GM23338 (cell line): ENCODE data around the gene TPCN2. TPM values are rescaled to one million over a fixed set of nuclear protein-coding genes. Genes with fewer than 3 reads are reported as not detected.

Experiments
- ATAC-seq: fragments of 200-7000 bp; cut with Tn5 transposase; 3 replicates; pipeline ENCODE4 v1.9.1; 2020
- DNase-seq: peaks from one replicate; pipeline ENCODE4 v3.0.0-alpha.2; 2015; ENCODE audit warnings: low spot score
- H2AFZ ChIP-seq: fragments of 200-600 bp; sonication (generic); 2 replicates; pipeline ENCODE4 v1.8.0; 2016; ENCODE audit warnings: antibody characterized with exemption, mild to moderate bottlenecking, moderate library complexity
- H3F3A ChIP-seq: fragments of 200-600 bp; sonication (generic); replicated peaks from 2 replicates; pipeline ENCODE4 v1.8.0; 2017; ENCODE audit warnings: antibody characterized with exemption, mixed run types, low read depth
- H3K27ac ChIP-seq: fragments of 200-600 bp; sonication (generic); 2 replicates; pipeline ENCODE4 v1.6.1; 2016; ENCODE audit warnings: low read depth
- H3K27me3 ChIP-seq: fragments of 200-600 bp; sonication (generic); 2 replicates; pipeline ENCODE4 v1.8.0; 2016; ENCODE audit warnings: mild to moderate bottlenecking, mixed run types, moderate library complexity; ENCODE audit not compliant: insufficient read depth
- H3K36me3 ChIP-seq: fragments of 200-600 bp; sonication (generic); 2 replicates; pipeline ENCODE4 v1.8.0; 2016; ENCODE audit warnings: mild to moderate bottlenecking; ENCODE audit not compliant: insufficient read depth
- H3K4me1 ChIP-seq: fragments of 200-600 bp; sonication (generic); 2 replicates; pipeline ENCODE4 v1.8.0; 2016; ENCODE audit warnings: mild to moderate bottlenecking, moderate library complexity; ENCODE audit not compliant: insufficient read depth
- H3K4me2 ChIP-seq: fragments of 200-600 bp; sonication (generic); 2 replicates; pipeline ENCODE4 v1.7.1; 2017; ENCODE audit warnings: mixed run types
- H3K4me3 ChIP-seq: fragments of 200-600 bp; sonication (generic); 2 replicates; pipeline ENCODE4 v1.6.1; 2016; ENCODE audit warnings: mixed run types
- H3K79me2 ChIP-seq: fragments of 200-600 bp; sonication (generic); replicated peaks from 2 replicates; pipeline ENCODE4 v1.8.0; 2017; ENCODE audit warnings: mild to moderate bottlenecking; ENCODE audit not compliant: insufficient read depth
- H3K9me2 ChIP-seq: fragments of 200-600 bp; sonication (generic); 2 replicates; pipeline ENCODE4 v1.8.0; 2017; ENCODE audit not compliant: insufficient read depth
- H4K20me1 ChIP-seq: fragments of 200-600 bp; sonication (generic); replicated peaks from 2 replicates; pipeline ENCODE4 v1.8.0; 2017; ENCODE audit warnings: mild to moderate bottlenecking; ENCODE audit not compliant: insufficient read depth
- H3K27ac Mint-ChIP-seq: 2 replicates; pipeline ENCODE4 v1.8.0; 2020; ENCODE audit warnings: inconsistent platforms, mild to moderate bottlenecking, moderate library complexity, mixed read lengths
- H3K27me3 Mint-ChIP-seq: 3 replicates; pipeline ENCODE4 v1.8.0; 2022; ENCODE audit warnings: low read depth, mild to moderate bottlenecking, moderate library complexity, mixed read lengths, inconsistent platforms; ENCODE audit not compliant: insufficient read depth, poor library complexity
- H3K36me3 Mint-ChIP-seq: 3 replicates; pipeline ENCODE4 v1.8.0; 2021; ENCODE audit warnings: low read depth, mild to moderate bottlenecking, inconsistent platforms, moderate library complexity, mixed read lengths
- H3K4me1 Mint-ChIP-seq: 3 replicates; pipeline ENCODE4 v1.8.0; 2020; ENCODE audit warnings: mild to moderate bottlenecking, inconsistent platforms, mixed read lengths
- H3K4me3 Mint-ChIP-seq: 3 replicates; pipeline ENCODE4 v1.8.0; 2021; ENCODE audit warnings: moderate library complexity, mild to moderate bottlenecking, inconsistent platforms, mixed read lengths
- H3K9me3 Mint-ChIP-seq: 3 replicates; pipeline ENCODE4 v1.8.0; 2020; ENCODE audit warnings: moderate library complexity, mild to moderate bottlenecking, inconsistent platforms, mixed read lengths
- CREB1 ChIP-seq: fragments of 250-450 bp; sonication (Bioruptor Pico); IDR thresholded peaks from 2 replicates; pipeline ENCODE4 v1.5.0; 2020; ENCODE audit warnings: low read depth, mild to moderate bottlenecking, moderate library complexity
- EZH2 ChIP-seq: fragments of 200-600 bp; sonication (generic); IDR thresholded peaks from one replicate; pipeline ENCODE4 v1.8.0; 2017; ENCODE audit warnings: antibody characterized with exemption, mild to moderate bottlenecking, low read depth; ENCODE audit not compliant: unreplicated experiment
- EZH2phosphoT487 ChIP-seq: fragments of 200-600 bp; sonication (generic); IDR thresholded peaks from one replicate; pipeline ENCODE4 v1.8.1; 2018; ENCODE audit warnings: antibody characterized with exemption; ENCODE audit not compliant: unreplicated experiment
- JUNB ChIP-seq: IDR thresholded peaks from one replicate; pipeline ENCODE4 v1.6.1; 2016; ENCODE audit warnings: antibody characterized with exemption; ENCODE audit not compliant: unreplicated experiment
- NANOG ChIP-seq: IDR thresholded peaks from 2 replicates; pipeline ENCODE4 v1.6.1; 2016; ENCODE audit warnings: antibody characterized with exemption, borderline replicate concordance
- POLR2AphosphoS5 ChIP-seq: IDR thresholded peaks from 2 replicates; pipeline ENCODE4 v1.6.1; 2016; ENCODE audit warnings: antibody characterized with exemption, low read depth
- STAT1 ChIP-seq: IDR thresholded peaks from one replicate; pipeline ENCODE4 v1.6.1; 2016; ENCODE audit warnings: antibody characterized with exemption; ENCODE audit not compliant: unreplicated experiment
- polyA plus RNA-seq: library from polyadenylated mRNA; unstranded; fragments of >200 nt; fragmentation: Nextera tagmentation; extraction: Ambion mirVana; gene quantifications from 2 replicates; pipeline ENCODE4 v1.2.1, GENCODE V29; 2016
- total RNA-seq: library from RNA; depleted of rRNA; stranded (reverse); fragments of >200 nt; shearing (Covaris generic); gene quantifications from 2 replicates; pipeline ENCODE4 v1.2.3, GENCODE V29; 2014
- TF ChIP-seq, protein P1 (sequence below): fragments of 250-450 bp; sonication (Bioruptor Pico); IDR thresholded peaks from 2 replicates; pipeline ENCODE4 v1.5.0; 2020; ENCODE audit warnings: mild to moderate bottlenecking, moderate library complexity
- TF ChIP-seq, protein P2 (sequence below): IDR thresholded peaks from 2 replicates; pipeline ENCODE4 v1.6.1; 2016; ENCODE audit warnings: antibody characterized with exemption
- TF ChIP-seq, protein P3 (sequence below), 2 experiments: fragments of 200-600 bp in 1 of 2; sonication (generic) in 1 of 2; conservative IDR thresholded peaks; 2 replicates each; pipeline versions ENCODE4 v1.5.1 to v1.6.1; 2016 to 2017; ENCODE audit warnings: antibody characterized with exemption in 2 of 2, low read depth in 2 of 2, mild to moderate bottlenecking in 2 of 2, moderate library complexity in 1 of 2
- TF ChIP-seq, protein P4 (sequence below): IDR thresholded peaks from one replicate; pipeline ENCODE4 v1.6.1; 2018; ENCODE audit warnings: antibody characterized with exemption; ENCODE audit not compliant: unreplicated experiment

TPCN2 gene
- total and polyA plus RNA-seq, 2 experiments from 2014 or later: 5.8 to 14.7 TPM

DNA sequence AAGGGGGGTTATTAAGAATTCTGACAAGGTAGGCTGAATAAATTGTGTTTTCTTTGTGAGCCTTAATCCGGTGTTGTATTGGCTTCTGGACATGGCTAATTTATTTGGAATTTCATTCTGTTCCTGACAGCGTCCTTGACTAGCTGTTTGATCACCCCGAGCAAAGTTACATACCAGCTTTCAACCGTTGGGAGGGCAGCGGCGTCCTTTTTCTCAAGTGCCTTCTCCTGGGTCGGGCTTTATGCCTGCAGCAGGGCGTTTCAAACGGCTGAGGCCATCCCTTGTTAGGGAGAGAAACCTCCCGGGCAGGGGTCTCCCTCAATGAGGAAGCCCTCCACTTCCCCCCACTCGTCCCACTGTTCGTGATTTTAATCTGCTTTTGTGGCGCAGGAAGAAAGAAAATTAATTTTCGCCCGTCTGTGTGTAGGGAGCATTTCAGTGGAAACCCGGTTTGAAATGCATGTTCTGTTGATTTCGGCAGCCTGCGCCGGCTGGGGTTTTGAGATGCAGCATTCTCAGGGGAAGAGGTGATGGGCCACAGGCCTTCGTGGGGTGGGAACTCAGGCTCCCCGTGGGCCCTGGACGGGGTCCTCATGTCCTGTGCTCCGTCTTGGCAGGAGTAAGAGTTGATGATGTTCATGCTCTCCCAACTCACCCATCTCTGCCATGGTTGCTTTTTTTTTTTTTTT lies 104.1 kb downstream of the TPCN2 start (continued):
- TF ChIP-seq, protein P1, sequence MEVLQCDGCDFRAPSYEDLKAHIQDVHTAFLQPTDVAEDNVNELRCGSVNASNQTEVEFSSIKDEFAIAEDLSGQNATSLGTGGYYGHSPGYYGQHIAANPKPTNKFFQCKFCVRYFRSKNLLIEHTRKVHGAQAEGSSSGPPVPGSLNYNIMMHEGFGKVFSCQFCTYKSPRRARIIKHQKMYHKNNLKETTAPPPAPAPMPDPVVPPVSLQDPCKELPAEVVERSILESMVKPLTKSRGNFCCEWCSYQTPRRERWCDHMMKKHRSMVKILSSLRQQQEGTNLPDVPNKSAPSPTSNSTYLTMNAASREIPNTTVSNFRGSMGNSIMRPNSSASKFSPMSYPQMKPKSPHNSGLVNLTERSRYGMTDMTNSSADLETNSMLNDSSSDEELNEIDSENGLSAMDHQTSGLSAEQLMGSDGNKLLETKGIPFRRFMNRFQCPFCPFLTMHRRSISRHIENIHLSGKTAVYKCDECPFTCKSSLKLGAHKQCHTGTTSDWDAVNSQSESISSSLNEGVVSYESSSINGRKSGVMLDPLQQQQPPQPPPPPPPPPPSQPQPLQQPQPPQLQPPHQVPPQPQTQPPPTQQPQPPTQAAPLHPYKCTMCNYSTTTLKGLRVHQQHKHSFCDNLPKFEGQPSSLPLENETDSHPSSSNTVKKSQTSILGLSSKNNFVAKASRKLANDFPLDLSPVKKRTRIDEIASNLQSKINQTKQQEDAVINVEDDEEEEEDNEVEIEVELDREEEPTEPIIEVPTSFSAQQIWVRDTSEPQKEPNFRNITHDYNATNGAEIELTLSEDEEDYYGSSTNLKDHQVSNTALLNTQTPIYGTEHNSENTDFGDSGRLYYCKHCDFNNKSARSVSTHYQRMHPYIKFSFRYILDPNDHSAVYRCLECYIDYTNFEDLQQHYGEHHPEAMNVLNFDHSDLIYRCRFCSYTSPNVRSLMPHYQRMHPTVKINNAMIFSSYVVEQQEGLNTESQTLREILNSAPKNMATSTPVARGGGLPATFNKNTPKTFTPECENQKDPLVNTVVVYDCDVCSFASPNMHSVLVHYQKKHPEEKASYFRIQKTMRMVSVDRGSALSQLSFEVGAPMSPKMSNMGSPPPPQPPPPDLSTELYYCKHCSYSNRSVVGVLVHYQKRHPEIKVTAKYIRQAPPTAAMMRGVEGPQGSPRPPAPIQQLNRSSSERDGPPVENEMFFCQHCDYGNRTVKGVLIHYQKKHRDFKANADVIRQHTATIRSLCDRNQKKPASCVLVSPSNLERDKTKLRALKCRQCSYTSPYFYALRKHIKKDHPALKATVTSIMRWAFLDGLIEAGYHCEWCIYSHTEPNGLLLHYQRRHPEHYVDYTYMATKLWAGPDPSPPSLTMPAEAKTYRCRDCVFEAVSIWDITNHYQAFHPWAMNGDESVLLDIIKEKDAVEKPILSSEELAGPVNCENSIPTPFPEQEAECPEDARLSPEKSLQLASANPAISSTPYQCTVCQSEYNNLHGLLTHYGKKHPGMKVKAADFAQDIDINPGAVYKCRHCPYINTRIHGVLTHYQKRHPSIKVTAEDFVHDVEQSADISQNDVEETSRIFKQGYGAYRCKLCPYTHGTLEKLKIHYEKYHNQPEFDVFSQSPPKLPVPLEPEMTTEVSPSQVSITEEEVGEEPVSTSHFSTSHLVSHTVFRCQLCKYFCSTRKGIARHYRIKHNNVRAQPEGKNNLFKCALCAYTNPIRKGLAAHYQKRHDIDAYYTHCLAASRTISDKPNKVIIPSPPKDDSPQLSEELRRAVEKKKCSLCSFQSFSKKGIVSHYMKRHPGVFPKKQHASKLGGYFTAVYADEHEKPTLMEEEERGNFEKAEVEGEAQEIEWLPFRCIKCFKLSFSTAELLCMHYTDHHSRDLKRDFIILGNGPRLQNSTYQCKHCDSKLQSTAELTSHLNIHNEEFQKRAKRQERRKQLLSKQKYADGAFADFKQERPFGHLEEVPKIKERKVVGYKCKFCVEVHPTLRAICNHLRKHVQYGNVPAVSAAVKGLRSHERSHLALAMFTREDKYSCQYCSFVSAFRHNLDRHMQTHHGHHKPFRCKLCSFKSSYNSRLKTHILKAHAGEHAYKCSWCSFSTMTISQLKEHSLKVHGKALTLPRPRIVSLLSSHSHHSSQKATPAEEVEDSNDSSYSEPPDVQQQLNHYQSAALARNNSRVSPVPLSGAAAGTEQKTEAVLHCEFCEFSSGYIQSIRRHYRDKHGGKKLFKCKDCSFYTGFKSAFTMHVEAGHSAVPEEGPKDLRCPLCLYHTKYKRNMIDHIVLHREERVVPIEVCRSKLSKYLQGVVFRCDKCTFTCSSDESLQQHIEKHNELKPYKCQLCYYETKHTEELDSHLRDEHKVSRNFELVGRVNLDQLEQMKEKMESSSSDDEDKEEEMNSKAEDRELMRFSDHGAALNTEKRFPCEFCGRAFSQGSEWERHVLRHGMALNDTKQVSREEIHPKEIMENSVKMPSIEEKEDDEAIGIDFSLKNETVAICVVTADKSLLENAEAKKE (CRISPR knock-in tag): no peak
- no peak for TF ChIP-seq EZH2

DNA sequence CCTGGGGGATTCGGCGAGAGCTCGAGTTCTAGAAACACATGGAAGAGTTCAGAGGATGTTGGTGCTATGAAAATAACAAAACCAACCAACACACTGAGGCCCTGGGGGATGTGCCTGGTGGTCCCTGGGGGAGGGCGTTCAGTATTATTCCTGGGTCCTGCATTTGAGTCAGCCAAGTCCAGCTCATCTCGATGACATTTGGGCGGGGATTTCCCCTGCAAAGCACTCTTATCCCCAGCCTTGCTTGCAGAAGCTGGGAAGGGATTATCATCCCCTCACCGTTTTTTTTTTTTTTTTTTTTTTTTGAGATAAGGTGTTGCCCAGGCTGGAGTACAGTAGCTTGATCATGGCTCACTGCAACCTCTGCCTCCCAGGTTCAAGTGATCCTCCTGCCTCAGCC lies 104.9 kb downstream of the TPCN2 start:
- no peaks in the 10 kb centered on the region for H4K20me1 ChIP-seq
- no peak overlapping the region for H3K27ac Mint-ChIP-seq
- peaks cover 22% of the 10 kb centered on the region for H3K4me1 Mint-ChIP-seq
- H3K9me3 Mint-ChIP-seq: peaks cover 10% of the 10 kb centered on the region
- no peaks in the 10 kb centered on the region; the same call in 1 of the 2 replicates for H3K36me3 ChIP-seq
- no peak overlapping the region for H3K4me3 Mint-ChIP-seq
- peaks cover 8% of the 10 kb centered on the region for H3K36me3 Mint-ChIP-seq
- no peak for ATAC-seq
- H2AFZ ChIP-seq: peak overlapping the region; percentile 95
- no peaks in the 10 kb centered on the region for H3K27me3 ChIP-seq
- no peaks in the 10 kb centered on the region for H3K9me2 ChIP-seq
- H3K27me3 Mint-ChIP-seq: peaks cover 18% of the 10 kb centered on the region
- no peak overlapping the region for H3K4me3 ChIP-seq
- no peak for DNase-seq
- H3F3A ChIP-seq: no peaks in the 10 kb centered on the region
- H3K4me2 ChIP-seq: no peak overlapping the region
- H3K79me2 ChIP-seq: no peaks in the 10 kb centered on the region
- no peak overlapping the region for H3K27ac ChIP-seq
- H3K4me1 ChIP-seq: peaks cover 17% of the 10 kb centered on the region
- TF ChIP-seq, protein P2, sequence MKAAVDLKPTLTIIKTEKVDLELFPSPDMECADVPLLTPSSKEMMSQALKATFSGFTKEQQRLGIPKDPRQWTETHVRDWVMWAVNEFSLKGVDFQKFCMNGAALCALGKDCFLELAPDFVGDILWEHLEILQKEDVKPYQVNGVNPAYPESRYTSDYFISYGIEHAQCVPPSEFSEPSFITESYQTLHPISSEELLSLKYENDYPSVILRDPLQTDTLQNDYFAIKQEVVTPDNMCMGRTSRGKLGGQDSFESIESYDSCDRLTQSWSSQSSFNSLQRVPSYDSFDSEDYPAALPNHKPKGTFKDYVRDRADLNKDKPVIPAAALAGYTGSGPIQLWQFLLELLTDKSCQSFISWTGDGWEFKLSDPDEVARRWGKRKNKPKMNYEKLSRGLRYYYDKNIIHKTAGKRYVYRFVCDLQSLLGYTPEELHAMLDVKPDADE: no peak
- TF ChIP-seq CREB1: no peak
- no peak for TF ChIP-seq EZH2phosphoT487
- TF ChIP-seq JUNB: no peak
- TF ChIP-seq, protein P3, sequence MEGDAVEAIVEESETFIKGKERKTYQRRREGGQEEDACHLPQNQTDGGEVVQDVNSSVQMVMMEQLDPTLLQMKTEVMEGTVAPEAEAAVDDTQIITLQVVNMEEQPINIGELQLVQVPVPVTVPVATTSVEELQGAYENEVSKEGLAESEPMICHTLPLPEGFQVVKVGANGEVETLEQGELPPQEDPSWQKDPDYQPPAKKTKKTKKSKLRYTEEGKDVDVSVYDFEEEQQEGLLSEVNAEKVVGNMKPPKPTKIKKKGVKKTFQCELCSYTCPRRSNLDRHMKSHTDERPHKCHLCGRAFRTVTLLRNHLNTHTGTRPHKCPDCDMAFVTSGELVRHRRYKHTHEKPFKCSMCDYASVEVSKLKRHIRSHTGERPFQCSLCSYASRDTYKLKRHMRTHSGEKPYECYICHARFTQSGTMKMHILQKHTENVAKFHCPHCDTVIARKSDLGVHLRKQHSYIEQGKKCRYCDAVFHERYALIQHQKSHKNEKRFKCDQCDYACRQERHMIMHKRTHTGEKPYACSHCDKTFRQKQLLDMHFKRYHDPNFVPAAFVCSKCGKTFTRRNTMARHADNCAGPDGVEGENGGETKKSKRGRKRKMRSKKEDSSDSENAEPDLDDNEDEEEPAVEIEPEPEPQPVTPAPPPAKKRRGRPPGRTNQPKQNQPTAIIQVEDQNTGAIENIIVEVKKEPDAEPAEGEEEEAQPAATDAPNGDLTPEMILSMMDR (conservative IDR thresholded peaks at IDR 0.05; ENCODE audit: low read depth in 2 of 2): no peak
- TF ChIP-seq NANOG: no peak
- TF ChIP-seq, protein P4, sequence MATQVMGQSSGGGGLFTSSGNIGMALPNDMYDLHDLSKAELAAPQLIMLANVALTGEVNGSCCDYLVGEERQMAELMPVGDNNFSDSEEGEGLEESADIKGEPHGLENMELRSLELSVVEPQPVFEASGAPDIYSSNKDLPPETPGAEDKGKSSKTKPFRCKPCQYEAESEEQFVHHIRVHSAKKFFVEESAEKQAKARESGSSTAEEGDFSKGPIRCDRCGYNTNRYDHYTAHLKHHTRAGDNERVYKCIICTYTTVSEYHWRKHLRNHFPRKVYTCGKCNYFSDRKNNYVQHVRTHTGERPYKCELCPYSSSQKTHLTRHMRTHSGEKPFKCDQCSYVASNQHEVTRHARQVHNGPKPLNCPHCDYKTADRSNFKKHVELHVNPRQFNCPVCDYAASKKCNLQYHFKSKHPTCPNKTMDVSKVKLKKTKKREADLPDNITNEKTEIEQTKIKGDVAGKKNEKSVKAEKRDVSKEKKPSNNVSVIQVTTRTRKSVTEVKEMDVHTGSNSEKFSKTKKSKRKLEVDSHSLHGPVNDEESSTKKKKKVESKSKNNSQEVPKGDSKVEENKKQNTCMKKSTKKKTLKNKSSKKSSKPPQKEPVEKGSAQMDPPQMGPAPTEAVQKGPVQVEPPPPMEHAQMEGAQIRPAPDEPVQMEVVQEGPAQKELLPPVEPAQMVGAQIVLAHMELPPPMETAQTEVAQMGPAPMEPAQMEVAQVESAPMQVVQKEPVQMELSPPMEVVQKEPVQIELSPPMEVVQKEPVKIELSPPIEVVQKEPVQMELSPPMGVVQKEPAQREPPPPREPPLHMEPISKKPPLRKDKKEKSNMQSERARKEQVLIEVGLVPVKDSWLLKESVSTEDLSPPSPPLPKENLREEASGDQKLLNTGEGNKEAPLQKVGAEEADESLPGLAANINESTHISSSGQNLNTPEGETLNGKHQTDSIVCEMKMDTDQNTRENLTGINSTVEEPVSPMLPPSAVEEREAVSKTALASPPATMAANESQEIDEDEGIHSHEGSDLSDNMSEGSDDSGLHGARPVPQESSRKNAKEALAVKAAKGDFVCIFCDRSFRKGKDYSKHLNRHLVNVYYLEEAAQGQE: no peak
- TF ChIP-seq EZH2: no peak
- TF ChIP-seq STAT1: no peak
- no peak for TF ChIP-seq POLR2AphosphoS5
